Activated naive CD4-positive, alpha-beta T cell treated with anti-CD3 and anti-CD28 coated beads, Interleukin-2, amount 10 ng/mL, durations not matched to agents 7 days and 5 days (primary cell): Measurements from ENCODE around the gene CIPC.

Experiments
- CTCF ChIA-PET: fragments of 350-600 bp; sonication (Branson Sonifier 250); formaldehyde crosslinking; loops from one replicate; lab custom pipeline; 2021; ENCODE audit warnings: antibody characterized with exemption; lab: Charles Lee
- DNase-seq: peaks from one replicate; pipeline ENCODE4 v3.0.0-alpha.2; 2020
- H3K27ac Mint-ChIP-seq: one replicate; pipeline ENCODE4 v1.8.0; 2021; ENCODE audit warnings: mild to moderate bottlenecking, moderate library complexity, mixed read lengths
- H3K27me3 Mint-ChIP-seq: one replicate; pipeline ENCODE4 v1.8.0; 2021; ENCODE audit warnings: mild to moderate bottlenecking, mixed read lengths
- H3K36me3 Mint-ChIP-seq: one replicate; pipeline ENCODE4 v1.8.0; 2021; ENCODE audit warnings: mixed read lengths
- H3K4me1 Mint-ChIP-seq: one replicate; pipeline ENCODE4 v1.8.0; 2021; ENCODE audit warnings: mixed read lengths
- H3K4me3 Mint-ChIP-seq: one replicate; pipeline ENCODE4 v1.8.0; 2021; ENCODE audit warnings: mild to moderate bottlenecking, moderate library complexity, mixed read lengths
- H3K9me3 Mint-ChIP-seq: one replicate; pipeline ENCODE4 v1.8.0; 2021; ENCODE audit warnings: mixed read lengths

Gene CIPC

GRCh38 chr14:77111021-77111420 lies 13.0 kb downstream of the CIPC start:
- CTCF ChIA-PET: interaction anchor here (1.3 to 2.9 kb wide), 2 partner anchors 11 to 13 kb away, joined by 3 to 12 read pairs; no protein-coding TSS in a partner anchor
- no peak for DNase-seq
- Mint-ChIP-seq H3K4me3 (no peak overlapping the region), H3K27ac (no peak overlapping the region), H3K9me3 (no peaks in the 10 kb centered on the region), H3K27me3 (no peaks in the 10 kb centered on the region), H3K36me3 (peaks cover 36% of the 10 kb centered on the region), H3K4me1 (no peaks in the 10 kb centered on the region)

GRCh38 chr14:77113644-77114043 lies 15.6 kb downstream of the CIPC start:
- Mint-ChIP-seq H3K9me3 (no peaks in the 10 kb centered on the region), H3K36me3 (peaks cover 31% of the 10 kb centered on the region), H3K27me3 (no peaks in the 10 kb centered on the region), H3K4me3 (no peak overlapping the region), H3K27ac (no peak overlapping the region), H3K4me1 (no peaks in the 10 kb centered on the region)
- CTCF ChIA-PET: interaction anchor here (0.9 to 2.9 kb wide), 3 partner anchors 10 to 12 kb away, joined by 3 to 12 read pairs (median 3); no protein-coding TSS in a partner anchor
- no peak for DNase-seq

- Mint-ChIP-seq H3K9me3 (no peaks in the 10 kb centered on the region), H3K36me3 (peaks cover 28% of the 10 kb centered on the region), H3K27ac (no peak overlapping the region), H3K4me1 (peaks cover 2% of the 10 kb centered on the region), H3K4me3 (no peak overlapping the region), H3K27me3 (no peaks in the 10 kb centered on the region)
- CTCF ChIA-PET: interaction anchor here (0.9 to 1.2 kb wide), 2 partner anchors 12 to 19 kb away, joined by 3 to 4 read pairs; no protein-coding TSS in a partner anchor
- DNase-seq: no peak
Observed at GRCh38 chr14:77114609-77115008, 16.6 kb downstream of the CIPC start.

GRCh38 chr14:77116172-77116817 lies 18.2 kb downstream of the CIPC start:
- peaks cover 16% of the 10 kb centered on the region for H3K4me1 Mint-ChIP-seq
- H3K27me3 Mint-ChIP-seq: no peaks in the 10 kb centered on the region
- H3K4me3 Mint-ChIP-seq: no peak overlapping the region
- no peak for DNase-seq
- no peaks in the 10 kb centered on the region for H3K9me3 Mint-ChIP-seq
- CTCF ChIA-PET: interaction anchor here (1.3 kb wide), 1 partner anchor 8 kb away, joined by 4 read pairs; no protein-coding TSS in a partner anchor
- H3K27ac Mint-ChIP-seq: no peak overlapping the region
- peaks cover 24% of the 10 kb centered on the region for H3K36me3 Mint-ChIP-seq

DNA sequence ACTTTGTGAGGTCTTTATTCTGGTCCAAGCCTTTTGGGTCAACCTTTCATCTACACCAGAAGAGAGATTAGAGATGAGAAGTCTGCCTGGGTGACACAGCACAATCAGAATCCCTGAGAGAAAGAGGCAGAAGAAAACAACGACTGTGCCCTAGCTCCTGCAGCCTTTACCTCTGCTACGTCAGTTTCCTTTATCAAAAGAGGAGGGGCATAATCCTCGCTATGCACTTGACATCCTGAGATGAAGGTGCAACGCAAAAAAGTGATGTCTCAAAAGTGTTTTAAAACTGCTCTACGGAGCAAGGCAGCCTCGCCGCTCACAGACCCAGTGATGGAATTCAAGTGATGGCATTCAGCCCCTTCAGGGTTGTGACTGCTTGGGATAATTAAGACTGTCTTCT lies 21.8 kb downstream of the CIPC start:
- Mint-ChIP-seq H3K4me1 (peaks cover 48% of the 10 kb centered on the region), H3K4me3 (no peak overlapping the region), H3K27ac (peak overlapping the region; percentile 89), H3K9me3 (no peaks in the 10 kb centered on the region), H3K27me3 (peaks cover 14% of the 10 kb centered on the region), H3K36me3 (peaks cover 14% of the 10 kb centered on the region)
- DNase-seq: no peak
- CTCF ChIA-PET: interaction anchor here (1.9 kb wide), 1 partner anchor 196 kb away, joined by 7 read pairs; no protein-coding TSS in a partner anchor

- peaks cover 11% of the 10 kb centered on the region for H3K36me3 Mint-ChIP-seq
- peak; percentile 74 for DNase-seq
- H3K9me3 Mint-ChIP-seq: no peaks in the 10 kb centered on the region
- H3K27ac Mint-ChIP-seq: peak overlapping the region; percentile 89
- H3K27me3 Mint-ChIP-seq: peaks cover 26% of the 10 kb centered on the region
- peaks cover 55% of the 10 kb centered on the region for H3K4me1 Mint-ChIP-seq
- CTCF ChIA-PET: interaction anchor here (0.8 to 1.9 kb wide), 7 partner anchors 16 to 247 kb away, joined by 3 to 7 read pairs (median 3); partner anchors contain the start of genes IRF2BPL and ZDHHC22
- peak overlapping the region; percentile 1 for H3K4me3 Mint-ChIP-seq
Observed at GRCh38 chr14:77120771-77121743, 23.0 kb downstream of the CIPC start.

DNA sequence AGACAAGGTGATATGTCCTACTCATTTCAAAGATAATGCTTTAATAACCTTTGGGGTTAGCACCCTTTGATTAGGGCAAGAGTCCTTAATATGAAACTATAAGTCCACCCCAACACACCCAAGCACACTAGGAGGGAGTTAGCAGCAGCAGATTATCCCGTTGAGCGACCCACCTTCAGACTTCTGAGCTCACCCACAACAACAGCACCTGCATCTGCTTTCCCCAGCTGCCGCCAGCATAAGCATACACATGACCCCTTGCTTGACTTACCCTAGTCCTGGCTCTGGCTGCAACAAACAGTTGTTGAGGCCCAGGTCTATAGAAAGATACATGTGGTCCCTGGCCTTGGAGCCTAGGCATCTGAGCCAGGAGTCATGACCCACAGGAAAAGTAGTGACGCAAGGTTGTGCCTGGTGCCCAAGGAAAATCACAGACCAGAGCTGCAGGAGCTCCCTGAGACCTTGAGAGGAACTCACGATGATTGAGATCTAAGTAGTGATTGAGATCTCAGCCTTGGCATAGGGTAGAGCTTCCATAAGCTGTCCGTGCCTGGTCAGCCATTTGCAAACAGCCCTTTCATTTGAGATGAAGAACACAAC lies 24.6 kb downstream of the CIPC start:
- Mint-ChIP-seq H3K9me3 (no peaks in the 10 kb centered on the region), H3K27ac (no peak overlapping the region), H3K36me3 (peaks cover 3% of the 10 kb centered on the region), H3K27me3 (peaks cover 39% of the 10 kb centered on the region), H3K4me1 (peaks cover 55% of the 10 kb centered on the region), H3K4me3 (no peak overlapping the region)
- no peak for DNase-seq
- CTCF ChIA-PET: interaction anchor here (0.6 to 5.7 kb wide), 11 partner anchors 10 to 249 kb away, joined by 3 to 32 read pairs (median 6); partner anchors contain the start of gene CIPC

DNA sequence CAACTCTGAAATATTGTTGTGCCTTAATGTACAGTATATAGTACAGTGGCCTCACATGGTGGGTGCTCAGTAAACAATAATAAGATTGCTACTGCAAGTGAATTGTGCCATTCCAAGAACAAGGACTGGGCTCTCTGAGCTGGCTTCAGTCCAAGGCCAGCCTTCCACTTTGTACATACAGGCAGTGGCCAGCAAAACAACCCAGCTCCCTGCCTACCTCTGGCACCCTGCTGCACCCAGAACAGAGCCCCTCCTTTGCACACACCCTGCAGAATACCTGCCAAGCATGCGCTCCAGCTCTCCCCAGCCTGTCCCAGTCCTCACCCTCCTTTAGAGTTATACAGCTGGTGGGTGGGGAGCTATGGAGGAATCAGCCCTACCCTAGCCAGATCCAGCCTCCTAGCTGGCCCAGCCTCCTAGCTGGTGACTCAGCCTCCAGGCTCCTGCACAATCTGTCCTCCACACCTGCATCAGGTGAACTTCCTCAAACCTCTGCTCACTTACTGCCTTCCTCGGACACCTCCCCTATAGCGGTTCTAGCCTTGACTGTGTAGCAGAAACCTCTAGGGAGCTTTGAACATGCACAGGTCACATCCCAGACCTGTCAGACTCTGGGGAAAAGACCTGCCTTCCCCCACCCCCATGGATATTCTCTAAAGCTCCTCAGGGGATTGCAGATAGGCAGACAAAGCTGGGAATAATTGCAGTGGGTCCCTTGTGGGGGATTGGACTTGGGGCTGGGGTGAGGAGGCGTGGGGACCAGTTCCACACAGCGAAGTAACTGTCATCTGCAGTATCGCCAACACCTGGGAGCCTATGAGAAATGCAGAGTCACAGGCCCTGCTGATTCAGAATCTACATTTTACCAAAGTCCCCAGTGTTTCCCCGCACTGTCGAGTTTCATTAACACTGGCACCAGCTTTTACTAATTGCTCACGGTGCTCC lies 25.6 kb downstream of the CIPC start:
- Mint-ChIP-seq H3K27me3 (peaks cover 49% of the 10 kb centered on the region), H3K4me3 (peak overlapping the region; percentile 74), H3K27ac (no peak overlapping the region), H3K9me3 (no peaks in the 10 kb centered on the region), H3K4me1 (peaks cover 55% of the 10 kb centered on the region), H3K36me3 (peaks cover 3% of the 10 kb centered on the region)
- CTCF ChIA-PET: interaction anchor here (0.8 to 5.7 kb wide), 20 partner anchors 7 to 339 kb away, joined by 3 to 32 read pairs (median 4); partner anchors contain the start of gene CIPC
- DNase-seq: no peak

DNA sequence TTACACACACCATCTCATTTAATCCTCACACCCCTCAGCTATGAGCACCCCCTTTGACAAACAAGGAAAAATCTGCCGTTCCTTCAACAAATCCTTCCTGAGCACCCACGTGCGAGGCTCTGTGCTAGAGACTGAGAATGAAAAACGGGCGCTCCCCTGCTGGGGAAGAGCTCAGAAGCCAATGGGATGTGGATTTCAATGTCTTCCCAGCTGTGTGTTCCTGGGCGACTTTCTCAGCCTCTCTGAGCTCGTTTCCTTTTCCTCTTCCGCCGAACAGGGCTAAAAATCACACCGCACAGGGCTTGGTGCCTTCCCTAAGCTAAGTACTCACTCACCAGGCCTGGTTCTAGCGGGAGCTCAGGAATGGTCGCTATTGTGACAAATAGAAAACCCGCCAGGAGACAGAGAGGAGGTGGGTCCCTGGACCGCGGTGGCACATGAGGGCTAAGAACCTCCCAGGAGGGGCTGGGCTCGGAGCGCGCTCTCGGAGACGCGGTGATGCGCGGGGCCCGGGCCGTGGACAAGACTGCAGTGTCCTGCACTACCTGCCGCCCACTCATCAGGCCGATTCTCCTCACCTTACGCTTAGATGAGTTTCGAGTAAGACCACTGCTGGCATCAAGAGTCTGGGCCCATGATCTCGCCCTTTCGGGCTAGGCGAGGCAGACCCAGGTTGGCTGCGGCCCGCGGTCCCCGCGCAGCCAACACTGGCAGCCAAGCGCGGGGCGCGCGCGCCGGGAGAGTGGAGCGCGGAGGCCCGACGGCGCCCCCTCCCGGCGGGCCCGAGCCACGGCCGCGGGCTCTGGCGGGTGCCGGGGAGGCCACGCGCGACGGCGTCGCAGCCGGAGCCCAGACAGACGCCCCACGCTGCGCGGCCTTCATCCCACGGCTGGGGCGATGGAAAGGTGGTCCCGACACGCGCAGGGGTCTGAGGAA lies 26.6 kb downstream of the CIPC start:
- CTCF ChIA-PET: interaction anchor here (0.7 to 5.7 kb wide), 19 partner anchors 8 to 340 kb away, joined by 3 to 32 read pairs (median 4); partner anchors contain the start of gene CIPC
- Mint-ChIP-seq H3K9me3 (no peaks in the 10 kb centered on the region), H3K27ac (peak overlapping the region; percentile 83), H3K36me3 (peaks cover 3% of the 10 kb centered on the region), H3K4me1 (peaks cover 54% of the 10 kb centered on the region), H3K4me3 (peak overlapping the region; percentile 74), H3K27me3 (peaks cover 59% of the 10 kb centered on the region)
- peak; percentile 73 for DNase-seq

DNA sequence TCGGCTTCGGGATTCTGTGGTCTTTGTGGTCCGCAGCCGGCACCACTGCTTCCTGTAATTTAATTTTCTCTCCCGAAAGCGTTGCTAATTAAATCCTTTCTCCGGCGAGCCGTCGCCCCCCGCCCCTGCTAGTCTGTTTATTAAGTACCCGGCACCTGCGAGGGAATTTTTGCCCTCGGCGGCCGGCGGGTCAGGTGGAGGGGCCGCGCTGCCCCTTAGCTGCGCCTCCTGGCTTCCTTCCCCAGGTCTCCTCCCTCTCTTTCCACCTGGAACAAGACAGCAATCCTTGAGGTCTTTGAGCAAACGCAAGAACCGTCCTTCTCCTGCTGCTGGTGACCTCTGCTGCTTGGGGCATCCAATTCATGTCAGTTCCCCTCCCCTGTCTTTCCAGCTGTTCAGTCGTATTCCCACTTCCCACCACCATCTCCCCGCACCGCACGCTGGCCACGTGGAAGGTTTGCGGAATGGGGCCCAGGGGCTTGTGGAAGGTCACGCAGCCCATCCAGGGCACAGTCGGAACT lies 27.3 kb downstream of the CIPC start:
- Mint-ChIP-seq H3K4me1 (peaks cover 49% of the 10 kb centered on the region), H3K27me3 (peaks cover 66% of the 10 kb centered on the region), H3K9me3 (no peaks in the 10 kb centered on the region), H3K4me3 (peak overlapping the region; percentile 49), H3K36me3 (peaks cover 3% of the 10 kb centered on the region), H3K27ac (no peak overlapping the region)
- no peak for DNase-seq
- CTCF ChIA-PET: interaction anchor here (0.7 to 5.7 kb wide), 6 partner anchors 9 to 250 kb away, joined by 3 to 32 read pairs (median 20); no protein-coding TSS in a partner anchor

DNA sequence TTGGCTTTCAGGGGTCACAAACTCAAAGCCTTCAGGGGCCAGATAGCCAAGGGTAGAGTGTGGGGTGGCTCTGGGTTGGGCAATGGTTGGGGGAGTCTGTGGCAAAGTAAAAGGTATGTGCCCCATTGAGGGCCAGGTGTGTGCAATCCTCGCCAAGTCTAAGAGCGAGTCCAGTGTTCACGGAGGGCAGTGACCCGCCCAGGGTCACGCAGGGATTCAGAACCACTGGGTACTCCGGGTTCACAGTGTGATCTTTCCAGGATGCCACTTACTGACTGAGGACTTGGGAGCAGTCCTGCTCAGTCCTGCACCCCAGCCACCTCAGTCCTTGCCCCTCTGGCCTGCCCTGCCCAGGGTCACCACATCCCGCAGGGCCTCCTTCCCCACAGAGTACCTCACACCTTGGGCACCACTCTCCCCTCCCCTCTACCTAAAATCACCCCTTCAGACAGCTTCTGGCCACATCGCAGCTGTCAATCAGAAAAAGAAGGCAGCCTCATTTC lies 27.8 kb downstream of the CIPC start:
- DNase-seq: no peak
- CTCF ChIA-PET: interaction anchor here (0.7 to 5.7 kb wide), 7 partner anchors 9 to 250 kb away, joined by 3 to 32 read pairs (median 17); no protein-coding TSS in a partner anchor
- Mint-ChIP-seq H3K27me3 (peaks cover 72% of the 10 kb centered on the region), H3K4me1 (peaks cover 43% of the 10 kb centered on the region), H3K36me3 (peaks cover 3% of the 10 kb centered on the region), H3K27ac (no peak overlapping the region), H3K9me3 (no peaks in the 10 kb centered on the region), H3K4me3 (peak overlapping the region; percentile 49)
